ENCODE data around the gene NYAP1.
A peak's percentile ranks its signal among the peaks of the same experiment; 100 is the strongest.
"Not testable (repeated sequence)": the region's sequence is repeated elsewhere in the genome, so short reads cannot be mapped to it uniquely, and the experiment has no call there.

Gene NYAP1

DNA sequence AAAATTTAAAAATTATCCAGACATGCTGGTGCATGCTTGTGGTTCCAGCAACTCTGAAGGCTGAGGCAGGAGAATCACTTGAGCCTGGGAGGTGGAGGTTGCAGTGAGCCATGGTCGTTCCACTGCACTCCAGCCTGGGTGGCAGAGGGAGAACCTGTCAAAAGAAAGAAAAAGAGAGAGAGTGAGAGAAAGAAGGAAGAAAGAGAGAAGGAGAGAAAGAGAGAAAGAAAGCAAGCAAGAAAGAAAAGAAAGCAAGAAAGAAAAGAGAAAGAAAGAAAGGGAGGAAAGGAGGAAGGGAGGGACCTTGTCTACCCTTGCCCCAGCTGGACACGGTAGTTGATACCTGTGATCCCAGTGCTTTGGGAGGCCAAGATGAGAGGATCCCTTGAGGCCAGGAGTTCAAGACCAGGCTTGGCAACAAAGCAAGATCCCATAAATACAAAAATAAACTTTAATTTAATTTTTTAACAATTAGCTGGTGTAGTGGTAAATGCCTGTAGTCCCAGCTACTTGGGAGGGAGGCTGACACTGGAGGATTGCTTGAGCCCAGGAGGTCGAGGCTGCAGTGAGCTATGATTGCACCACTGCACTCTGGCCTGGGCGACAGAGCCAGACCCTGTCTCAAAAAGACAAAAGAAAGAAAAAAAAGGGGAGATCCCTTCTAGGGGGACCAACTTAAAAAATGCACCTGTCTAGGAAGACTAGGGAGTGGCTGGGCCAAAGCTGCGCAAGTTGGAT is 9.2 kb downstream of the NYAP1 start:
- Histone ChIP-seq H3K4me1 (ENCODE audit: control insufficient read depth, insufficient read depth, low read length) (peaks cover 2% of the 10 kb centered on the region), H3K4me3 (ENCODE audit: low read length) (peak overlapping the region; percentile 43; the same call in 1 of the 2 replicates), H3K9me3 (ENCODE audit: control insufficient read depth, insufficient read depth, low read length) (no peaks in the 10 kb centered on the region), H3K27me3 (ENCODE audit: control insufficient read depth, insufficient read depth, low read length) (0 out of 2 replicates have a peak, but pooled peaks cover 2% of the 10 kb centered on the region), H3K27ac (ENCODE audit: low read length) (no peak overlapping the region), H3K36me3 (ENCODE audit: control insufficient read depth, insufficient read depth, low read length) (peaks cover 6% of the 10 kb centered on the region; the same call in 1 of the 2 replicates)
- WGBS (ENCODE audit: insufficient coverage, insufficient read length): no CpG with 5 or more reads among the region's 5 CpGs
- DNase-seq (ENCODE audit: low read depth, low spot score): no peak

DNA sequence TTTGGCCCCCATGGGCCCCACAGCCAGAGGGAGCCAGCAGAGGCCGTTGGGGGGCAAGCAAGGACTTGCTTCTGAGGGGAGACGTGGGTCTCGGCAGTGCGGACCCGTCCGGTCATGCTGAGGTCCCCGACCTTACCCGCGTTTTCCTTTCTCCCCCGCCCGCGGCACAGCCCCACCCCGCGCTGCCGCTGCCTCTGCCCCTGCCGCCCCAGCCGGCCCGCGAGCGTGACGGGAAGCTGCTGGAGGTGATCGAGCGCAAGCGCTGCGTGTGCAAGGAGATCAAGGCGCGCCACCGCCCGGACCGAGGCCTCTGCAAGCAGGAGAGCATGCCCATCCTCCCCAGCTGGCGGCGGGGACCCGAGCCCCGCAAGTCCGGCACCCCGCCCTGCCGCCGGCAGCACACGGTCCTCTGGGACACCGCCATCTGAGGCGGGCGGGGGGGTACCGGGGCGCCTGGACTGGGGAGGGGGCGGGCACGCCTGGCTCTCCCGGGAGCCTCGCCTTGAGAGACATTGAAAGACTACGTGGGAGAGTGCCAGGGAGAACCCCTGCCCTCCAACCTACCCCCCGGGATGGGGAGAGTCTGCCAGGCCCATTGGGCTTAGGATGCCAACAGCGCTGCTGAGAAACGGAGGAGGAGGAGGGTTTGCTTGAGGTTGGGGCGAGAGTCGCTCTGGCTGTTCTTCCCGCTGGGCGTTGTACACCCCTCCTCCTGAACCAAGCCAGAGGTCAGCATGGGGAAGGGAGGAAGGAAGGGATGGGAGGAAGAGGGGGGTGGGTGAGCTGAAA is 9.9 kb downstream of the NYAP1 start:
- WGBS (ENCODE audit: insufficient coverage, insufficient read length): no CpG with 5 or more reads among the region's 56 CpGs
- Histone ChIP-seq H3K27me3 (ENCODE audit: control insufficient read depth, insufficient read depth, low read length) (0 out of 2 replicates have a peak, but pooled peaks cover 2% of the 10 kb centered on the region), H3K4me1 (ENCODE audit: control insufficient read depth, insufficient read depth, low read length) (peaks cover 2% of the 10 kb centered on the region), H3K9me3 (ENCODE audit: control insufficient read depth, insufficient read depth, low read length) (no peaks in the 10 kb centered on the region), H3K4me3 (ENCODE audit: low read length) (peak overlapping the region; percentile 43; the same call in 1 of the 2 replicates), H3K36me3 (ENCODE audit: control insufficient read depth, insufficient read depth, low read length) (peaks cover 5% of the 10 kb centered on the region; the same call in 1 of the 2 replicates), H3K27ac (ENCODE audit: low read length) (no peak overlapping the region)
- no peak for DNase-seq (ENCODE audit: low read depth, low spot score)

DNA sequence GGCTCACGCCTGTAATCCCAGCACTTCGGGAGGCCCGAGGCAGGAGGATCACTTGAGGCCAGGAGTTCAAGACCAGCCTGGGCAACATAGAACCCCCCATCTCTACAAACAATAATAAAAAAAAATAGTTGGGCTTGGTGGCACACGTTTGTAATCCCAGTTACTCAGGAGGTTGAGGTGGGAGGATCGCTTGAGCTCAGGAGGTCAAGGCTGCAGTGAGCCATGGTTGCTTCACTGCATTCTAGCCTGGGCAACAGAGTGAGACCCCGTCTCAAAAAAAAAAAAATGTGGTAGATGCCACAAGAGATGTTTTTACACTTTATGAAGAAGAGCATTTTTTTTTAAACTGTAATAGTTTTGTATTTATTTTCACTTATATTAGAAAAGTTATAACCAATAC is 12.8 kb downstream of the NYAP1 start:
- DNase-seq (ENCODE audit: low read depth, low spot score): no peak
- Histone ChIP-seq H3K27me3 (ENCODE audit: control insufficient read depth, insufficient read depth, low read length) (0 out of 2 replicates have a peak, but pooled peaks cover 2% of the 10 kb centered on the region), H3K4me1 (ENCODE audit: control insufficient read depth, insufficient read depth, low read length) (no peaks in the 10 kb centered on the region), H3K4me3 (ENCODE audit: low read length) (no peak overlapping the region), H3K9me3 (ENCODE audit: control insufficient read depth, insufficient read depth, low read length) (no peaks in the 10 kb centered on the region), H3K27ac (ENCODE audit: low read length) (no peak overlapping the region), H3K36me3 (ENCODE audit: control insufficient read depth, insufficient read depth, low read length) (no peaks in the 10 kb centered on the region)
- no CpG with 5 or more reads among the region's 6 CpGs for WGBS (ENCODE audit: insufficient coverage, insufficient read length)

DNA sequence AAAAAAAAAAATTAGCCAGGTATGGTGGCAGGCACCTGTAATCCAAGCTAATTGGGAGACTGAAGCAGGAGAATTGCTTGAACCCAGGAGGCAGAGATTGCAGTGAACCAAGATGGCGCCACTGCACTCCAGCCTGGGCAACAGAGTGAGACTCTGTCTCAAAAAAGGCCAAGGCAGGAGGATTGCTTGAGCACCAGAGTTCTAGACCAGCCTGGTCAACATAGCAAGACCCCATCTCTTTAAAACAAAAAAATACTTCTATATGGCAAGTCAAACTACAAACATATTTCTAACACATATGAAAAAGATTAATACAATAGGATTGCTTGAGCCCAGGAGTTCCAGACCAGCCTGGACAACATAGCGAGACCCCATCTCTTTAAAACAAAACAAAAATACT is 17.0 kb downstream of the NYAP1 start:
- not testable (repeated sequence) for H3K4me3 ChIP-seq (ENCODE audit: low read length); H3K27me3 ChIP-seq (ENCODE audit: control insufficient read depth, insufficient read depth, low read length); H3K36me3 ChIP-seq (ENCODE audit: control insufficient read depth, insufficient read depth, low read length); H3K9me3 ChIP-seq (ENCODE audit: control insufficient read depth, insufficient read depth, low read length); DNase-seq (ENCODE audit: low read depth, low spot score); H3K27ac ChIP-seq (ENCODE audit: low read length); H3K4me1 ChIP-seq (ENCODE audit: control insufficient read depth, insufficient read depth, low read length)
- WGBS (ENCODE audit: insufficient coverage, insufficient read length): 100% methylated on average over 1 of the region's 2 CpGs

DNA sequence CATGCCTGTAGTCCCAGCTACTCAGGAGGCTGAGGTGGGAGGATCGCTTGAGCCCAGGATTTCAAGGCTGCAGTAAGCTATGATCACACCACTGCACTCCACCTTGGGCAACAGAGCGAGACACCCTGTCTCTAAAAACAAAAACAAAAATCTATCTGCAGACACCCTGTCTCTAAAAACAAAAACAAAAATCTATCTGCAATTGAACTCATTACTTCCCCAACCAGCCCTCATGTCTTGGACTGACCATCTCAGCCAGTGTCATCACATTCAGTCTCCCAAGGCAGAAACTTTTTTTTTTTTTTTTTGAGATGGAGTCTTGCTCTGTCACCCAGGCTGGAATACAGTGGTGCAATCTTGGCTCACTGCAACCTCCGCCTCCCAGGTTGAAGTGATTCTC is 20.3 kb downstream of the NYAP1 start:
- DNase-seq (ENCODE audit: low read depth, low spot score); H3K27me3 ChIP-seq (ENCODE audit: control insufficient read depth, insufficient read depth, low read length); H3K4me3 ChIP-seq (ENCODE audit: low read length); H3K9me3 ChIP-seq (ENCODE audit: control insufficient read depth, insufficient read depth, low read length); H3K27ac ChIP-seq (ENCODE audit: low read length); H3K36me3 ChIP-seq (ENCODE audit: control insufficient read depth, insufficient read depth, low read length); H3K4me1 ChIP-seq (ENCODE audit: control insufficient read depth, insufficient read depth, low read length): not testable (repeated sequence)
- WGBS (ENCODE audit: insufficient coverage, insufficient read length): no CpG with 5 or more reads among the region's 3 CpGs

DNA sequence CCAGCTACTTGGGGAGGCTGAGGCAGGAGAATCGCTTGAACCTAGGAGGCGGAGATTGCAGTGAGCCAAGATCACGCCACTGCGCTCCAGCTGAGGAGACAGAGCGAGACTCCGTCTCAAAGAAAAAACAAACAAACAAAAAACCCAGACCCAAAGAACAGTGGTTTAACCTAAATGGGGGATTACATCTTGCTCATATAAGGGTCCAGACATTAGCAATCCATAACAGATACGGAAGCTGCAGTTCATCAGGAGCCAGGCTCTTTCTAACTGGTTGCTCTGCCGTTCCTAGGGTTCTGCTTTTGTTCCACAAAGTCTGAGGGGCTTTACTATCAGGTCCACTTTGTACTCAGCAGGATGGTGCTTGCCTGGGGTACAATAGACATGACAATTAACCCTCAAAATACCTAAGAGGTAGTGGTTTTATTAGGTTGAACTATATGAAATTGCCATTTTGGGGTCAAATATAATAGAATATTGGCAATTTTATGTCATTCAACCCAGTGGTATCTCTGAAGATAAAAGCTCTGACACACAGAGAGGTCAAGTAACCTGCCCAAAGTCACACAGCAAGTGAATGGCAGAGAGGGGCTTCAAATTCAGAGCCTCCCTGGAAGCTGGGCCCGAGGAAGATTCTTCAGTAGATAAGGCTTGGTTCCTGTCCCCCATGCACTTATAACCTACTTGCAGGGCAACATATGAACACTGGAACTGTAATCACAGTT is 21.3 kb downstream of the NYAP1 start:
- no peaks in the 10 kb centered on the region for H3K9me3 ChIP-seq (ENCODE audit: control insufficient read depth, insufficient read depth, low read length)
- DNase-seq (ENCODE audit: low read depth, low spot score): no peak
- WGBS (ENCODE audit: insufficient coverage, insufficient read length): no CpG with 5 or more reads among the region's 9 CpGs
- H3K27ac ChIP-seq (ENCODE audit: low read length): no peak overlapping the region
- no peaks in the 10 kb centered on the region for H3K27me3 ChIP-seq (ENCODE audit: control insufficient read depth, insufficient read depth, low read length)
- no peak overlapping the region for H3K4me3 ChIP-seq (ENCODE audit: low read length)
- no peaks in the 10 kb centered on the region for H3K4me1 ChIP-seq (ENCODE audit: control insufficient read depth, insufficient read depth, low read length)
- no peaks in the 10 kb centered on the region for H3K36me3 ChIP-seq (ENCODE audit: control insufficient read depth, insufficient read depth, low read length)

DNA sequence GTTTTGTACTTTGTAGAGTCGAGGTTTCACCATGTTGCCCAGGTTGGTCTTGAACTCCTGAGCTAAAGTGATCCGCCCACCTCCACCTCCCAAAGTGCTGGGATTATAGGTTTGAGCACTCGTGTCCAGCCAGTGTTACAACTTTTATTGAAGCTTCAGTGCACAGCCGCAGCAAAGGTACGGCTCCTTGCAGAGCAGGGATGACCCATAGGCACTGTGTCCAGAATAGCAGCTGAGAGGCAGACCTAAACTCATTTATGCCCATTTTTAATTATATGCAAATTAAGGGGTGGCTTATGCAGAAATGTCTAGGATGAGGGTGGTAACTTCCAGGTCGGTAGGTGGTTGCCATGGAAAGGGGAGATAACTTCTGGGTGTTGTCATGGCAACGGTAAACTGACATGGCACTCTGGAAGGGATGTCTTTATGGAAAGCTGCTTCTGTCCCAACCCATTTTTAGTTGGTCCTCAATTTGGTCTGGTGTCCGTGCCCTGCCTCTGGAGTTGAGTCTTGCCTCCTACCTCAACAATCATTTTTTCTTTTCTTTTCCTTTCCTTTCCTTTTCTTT is 22.7 kb downstream of the NYAP1 start:
- no peaks in the 10 kb centered on the region for H3K4me1 ChIP-seq (ENCODE audit: control insufficient read depth, insufficient read depth, low read length)
- no peak overlapping the region for H3K27ac ChIP-seq (ENCODE audit: low read length)
- no peak overlapping the region for H3K4me3 ChIP-seq (ENCODE audit: low read length)
- H3K27me3 ChIP-seq (ENCODE audit: control insufficient read depth, insufficient read depth, low read length): no peaks in the 10 kb centered on the region
- no peaks in the 10 kb centered on the region for H3K9me3 ChIP-seq (ENCODE audit: control insufficient read depth, insufficient read depth, low read length)
- WGBS (ENCODE audit: insufficient coverage, insufficient read length): no CpG with 5 or more reads among the region's 8 CpGs
- no peak for DNase-seq (ENCODE audit: low read depth, low spot score)
- H3K36me3 ChIP-seq (ENCODE audit: control insufficient read depth, insufficient read depth, low read length): no peaks in the 10 kb centered on the region

DNA sequence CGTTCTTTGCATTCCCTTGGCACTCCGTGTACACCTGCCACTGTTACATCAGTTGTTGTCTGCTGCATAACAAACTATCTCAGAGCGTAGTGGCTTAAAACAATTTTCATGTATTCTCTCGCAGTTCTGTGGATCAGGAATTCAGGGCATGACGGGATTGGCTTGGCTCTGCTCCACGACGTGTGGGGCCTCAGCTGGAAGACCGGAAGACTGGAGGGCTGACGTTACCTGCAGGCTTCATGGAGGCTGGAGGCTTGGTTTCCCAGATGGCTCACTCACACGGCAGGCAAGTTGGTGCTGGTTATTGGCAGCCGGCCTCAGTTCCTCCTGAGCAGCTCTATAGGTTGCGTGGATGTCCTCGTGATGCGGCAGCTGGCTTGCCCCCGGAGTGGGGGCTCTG is 25.5 kb downstream of the NYAP1 start:
- WGBS (ENCODE audit: insufficient coverage, insufficient read length): no CpG with 5 or more reads among the region's 15 CpGs
- no peak overlapping the region for H3K4me3 ChIP-seq (ENCODE audit: low read length)
- no peaks in the 10 kb centered on the region for H3K27me3 ChIP-seq (ENCODE audit: control insufficient read depth, insufficient read depth, low read length)
- H3K4me1 ChIP-seq (ENCODE audit: control insufficient read depth, insufficient read depth, low read length): no peaks in the 10 kb centered on the region
- no peak for DNase-seq (ENCODE audit: low read depth, low spot score)
- H3K9me3 ChIP-seq (ENCODE audit: control insufficient read depth, insufficient read depth, low read length): no peaks in the 10 kb centered on the region
- no peak overlapping the region for H3K27ac ChIP-seq (ENCODE audit: low read length)
- no peaks in the 10 kb centered on the region for H3K36me3 ChIP-seq (ENCODE audit: control insufficient read depth, insufficient read depth, low read length)

DNA sequence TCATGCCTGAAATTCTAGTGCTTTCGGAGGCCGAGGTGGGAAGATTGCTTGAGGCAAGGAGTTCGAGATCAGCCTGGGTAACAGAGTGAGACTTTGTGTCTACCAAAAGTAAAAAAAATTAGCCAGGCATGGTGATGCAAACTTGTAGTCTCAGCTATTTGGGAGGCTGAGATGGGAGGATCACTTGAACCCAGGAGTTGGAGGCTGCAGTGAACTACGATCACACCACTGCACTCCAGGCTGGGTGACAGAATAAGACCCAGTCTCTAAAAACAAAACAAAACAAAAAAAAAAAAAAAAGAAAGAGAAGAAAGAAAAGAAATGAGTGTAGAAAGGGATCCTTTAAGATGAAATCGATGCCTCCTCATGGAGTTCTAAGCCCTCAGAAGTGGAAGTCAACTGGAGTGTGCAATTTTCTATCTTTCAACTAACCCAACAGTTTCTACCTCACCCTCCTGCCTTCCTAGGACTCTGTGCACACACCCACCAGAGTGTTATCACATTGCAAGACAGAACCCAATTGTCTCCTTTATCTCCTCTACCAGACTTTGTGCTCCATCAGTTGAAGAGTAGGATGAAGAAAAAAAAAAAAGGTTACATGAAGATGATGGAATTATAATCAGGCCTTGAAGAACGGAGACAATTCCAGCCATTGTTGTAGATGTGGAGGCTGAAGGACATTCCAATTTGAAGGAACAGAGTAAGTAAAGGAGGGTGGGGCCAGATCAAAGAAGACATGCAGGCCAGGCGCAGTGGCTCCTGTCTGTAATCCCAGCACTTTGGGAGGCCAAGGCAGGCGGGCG is 26.9 kb downstream of the NYAP1 start:
- H3K4me1 ChIP-seq (ENCODE audit: control insufficient read depth, insufficient read depth, low read length): no peaks in the 10 kb centered on the region
- H3K4me3 ChIP-seq (ENCODE audit: low read length): no peak overlapping the region
- no peaks in the 10 kb centered on the region for H3K9me3 ChIP-seq (ENCODE audit: control insufficient read depth, insufficient read depth, low read length)
- H3K36me3 ChIP-seq (ENCODE audit: control insufficient read depth, insufficient read depth, low read length): no peaks in the 10 kb centered on the region
- no peak for DNase-seq (ENCODE audit: low read depth, low spot score)
- no peak overlapping the region for H3K27ac ChIP-seq (ENCODE audit: low read length)
- no peaks in the 10 kb centered on the region for H3K27me3 ChIP-seq (ENCODE audit: control insufficient read depth, insufficient read depth, low read length)
- WGBS (ENCODE audit: insufficient coverage, insufficient read length): no CpG with 5 or more reads among the region's 9 CpGs

Data from iPS DF 6.9 (cell line).